IPS DF 6.9 (cell line): ENCODE data around the gene TRIP13.

Experiments used
- DNase-seq: peaks from one replicate; pipeline ENCODE4 v3.0.0-alpha.2; 2013; ENCODE audit warnings: low read depth, low spot score
- H3K27ac ChIP-seq: one replicate; pipeline ENCODE4 v1.5.1; 2013; ENCODE audit warnings: low read length, control low read depth
- H3K27me3 ChIP-seq: 2 replicates; pipeline ENCODE4 v1.6.1; 2013; ENCODE audit warnings: mild to moderate bottlenecking, low read length; ENCODE audit not compliant: control insufficient read depth, insufficient read depth
- H3K36me3 ChIP-seq: 2 replicates; pipeline ENCODE4 v1.6.1; 2013; ENCODE audit warnings: low read length; ENCODE audit not compliant: control insufficient read depth, insufficient read depth
- H3K4me1 ChIP-seq: 2 replicates; pipeline ENCODE4 v1.6.1; 2013; ENCODE audit warnings: low read length; ENCODE audit not compliant: control insufficient read depth, insufficient read depth
- H3K4me3 ChIP-seq: 2 replicates; pipeline ENCODE4 v1.5.1; 2013; ENCODE audit warnings: mild to moderate bottlenecking, low read length
- H3K9me3 ChIP-seq: 2 replicates; pipeline ENCODE4 v1.6.1; 2013; ENCODE audit warnings: low read length, inconsistent platforms; ENCODE audit not compliant: control insufficient read depth, insufficient read depth
- WGBS: extraction: QIAGEN DNeasy Blood & Tissue Kit; methylation state at CpG from one replicate; pipeline ENCODE4 v1.1.7; 2013; ENCODE audit warnings: mixed read lengths, missing lambda C conversion rate; ENCODE audit not compliant: insufficient read length, insufficient coverage; 5-methylcytosine and 5-hydroxymethylcytosine counted together

The TRIP13 gene

DNA sequence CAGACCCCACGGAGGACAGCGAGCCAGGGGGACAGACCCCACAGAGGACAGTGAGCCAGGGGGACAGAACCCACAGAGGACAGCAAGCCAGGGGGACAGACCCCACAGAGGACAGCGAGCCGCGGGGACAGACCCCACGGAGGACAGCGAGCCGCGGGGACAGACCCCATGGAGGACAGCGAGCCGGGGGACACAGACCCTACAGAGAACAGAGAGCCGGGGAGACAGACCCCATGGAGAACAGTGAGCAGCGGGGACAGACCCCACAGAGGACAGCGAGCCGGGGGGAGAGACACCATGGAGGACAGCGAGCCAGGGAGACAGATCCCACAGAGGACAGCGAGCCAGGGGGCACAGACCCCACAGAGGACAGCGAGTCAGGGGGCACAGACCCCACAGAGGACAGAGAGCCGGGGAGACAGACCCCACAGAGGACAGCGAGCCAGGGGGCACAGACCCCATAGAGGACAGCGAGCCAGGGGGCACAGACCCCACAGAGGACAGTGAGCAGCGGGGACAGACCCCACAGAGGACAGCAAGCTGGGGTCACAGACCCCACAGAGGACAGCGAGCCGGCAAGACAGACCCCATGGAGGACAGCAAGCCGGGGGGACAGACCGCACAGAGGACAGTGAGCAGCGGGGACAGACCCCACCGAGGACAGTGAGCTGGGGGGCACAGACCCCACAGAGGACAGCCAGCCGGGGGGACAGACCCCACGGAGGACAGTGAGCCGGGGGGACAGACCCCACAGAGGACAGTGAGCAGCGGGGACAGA lies 37.5 kb upstream of the TRIP13 start:
- no CpG with 5 or more reads among the region's 32 CpGs for WGBS
- no peak overlapping the region for H3K27ac ChIP-seq
- no peak for DNase-seq

DNA sequence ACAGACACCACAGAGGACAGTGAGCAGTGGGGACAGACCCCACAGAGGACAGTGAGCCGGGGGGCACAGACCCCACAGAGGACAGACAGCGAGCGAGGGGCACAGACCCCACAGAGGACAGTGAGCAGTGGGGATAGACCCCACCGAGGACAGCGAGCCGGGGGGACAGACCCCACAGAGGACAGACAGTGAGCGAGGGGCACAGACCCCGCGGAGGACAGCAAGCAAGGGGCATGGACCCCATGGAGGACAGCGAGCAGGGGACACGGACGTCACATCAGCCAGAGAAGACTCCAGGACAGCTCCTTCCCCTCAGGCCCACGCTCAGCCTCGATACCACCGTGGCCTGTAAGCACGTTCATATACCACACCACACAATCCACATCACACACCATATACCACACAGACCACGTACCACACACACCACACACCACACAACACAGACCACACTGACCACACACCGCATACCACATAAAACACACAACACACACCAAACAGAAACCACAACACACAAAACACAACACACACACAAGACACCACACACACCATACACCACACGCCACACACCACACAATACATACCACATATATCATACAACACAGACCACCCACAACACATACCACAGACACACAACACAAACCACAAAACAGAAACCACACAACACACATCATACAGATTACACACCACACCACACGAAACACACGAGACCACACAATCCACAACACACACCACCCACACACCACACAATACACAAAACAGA lies 36.7 kb upstream of the TRIP13 start:
- Histone ChIP-seq H3K36me3 (no peaks in the 10 kb centered on the region), H3K27me3 (no peaks in the 10 kb centered on the region), H3K9me3 (no peaks in the 10 kb centered on the region), H3K4me1 (no peaks in the 10 kb centered on the region), H3K4me3 (no peak overlapping the region), H3K27ac (no peak overlapping the region)
- WGBS, result 100% methylated on average over 4 of the region's 21 CpGs
- no peak for DNase-seq

More for the DNA sequence above, 37.5 kb upstream of the TRIP13 start:
- H3K27me3 ChIP-seq, result no peaks in the 10 kb centered on the region
- H3K9me3 ChIP-seq, result no peaks in the 10 kb centered on the region
- H3K4me3 ChIP-seq, result no peak overlapping the region
- no peaks in the 10 kb centered on the region for H3K36me3 ChIP-seq
- H3K4me1 ChIP-seq, result no peaks in the 10 kb centered on the region

DNA sequence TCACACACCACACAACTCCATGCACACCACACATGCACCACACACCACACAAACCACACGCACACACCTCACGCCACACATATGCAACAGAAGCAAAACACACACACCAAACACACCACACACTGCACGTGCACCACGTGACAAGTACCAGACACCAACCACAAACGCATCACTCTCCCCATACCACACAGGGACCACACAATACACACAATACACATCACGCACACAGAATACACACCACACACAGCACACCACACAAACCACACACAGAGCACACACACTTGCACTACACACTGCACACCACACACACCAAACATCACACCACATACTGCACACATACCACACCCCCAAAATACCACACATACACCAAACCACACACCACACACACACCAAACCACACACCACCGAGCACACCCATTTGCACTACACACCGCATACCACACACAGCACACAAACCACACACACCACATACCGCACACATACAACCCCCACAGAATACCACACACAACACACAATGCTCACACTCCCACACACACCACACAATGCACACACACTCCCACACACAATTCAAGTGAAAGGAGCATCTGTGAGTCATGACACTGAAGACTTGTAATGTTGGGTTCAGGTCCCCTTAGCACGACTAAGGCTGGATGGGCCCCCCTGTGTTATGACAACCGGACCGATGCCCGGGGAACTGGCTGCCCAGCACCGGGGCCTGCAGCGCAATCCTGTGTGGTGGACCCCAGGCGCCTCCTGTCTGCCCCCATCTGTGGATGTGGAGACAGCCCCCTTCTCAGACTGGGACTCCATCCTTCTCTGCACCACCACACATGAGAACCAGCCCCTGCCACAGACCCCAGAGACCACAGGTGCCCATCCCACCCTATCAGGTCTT lies 35.9 kb upstream of the TRIP13 start:
- Histone ChIP-seq H3K4me3 (no peak overlapping the region), H3K4me1 (no peaks in the 10 kb centered on the region), H3K27ac (no peak overlapping the region), H3K9me3 (no peaks in the 10 kb centered on the region), H3K36me3 (no peaks in the 10 kb centered on the region; the same call in 1 of the 2 replicates), H3K27me3 (no peaks in the 10 kb centered on the region)
- DNase-seq, result no peak
- WGBS, result 100% methylated on average over 9 of the region's 16 CpGs

DNA sequence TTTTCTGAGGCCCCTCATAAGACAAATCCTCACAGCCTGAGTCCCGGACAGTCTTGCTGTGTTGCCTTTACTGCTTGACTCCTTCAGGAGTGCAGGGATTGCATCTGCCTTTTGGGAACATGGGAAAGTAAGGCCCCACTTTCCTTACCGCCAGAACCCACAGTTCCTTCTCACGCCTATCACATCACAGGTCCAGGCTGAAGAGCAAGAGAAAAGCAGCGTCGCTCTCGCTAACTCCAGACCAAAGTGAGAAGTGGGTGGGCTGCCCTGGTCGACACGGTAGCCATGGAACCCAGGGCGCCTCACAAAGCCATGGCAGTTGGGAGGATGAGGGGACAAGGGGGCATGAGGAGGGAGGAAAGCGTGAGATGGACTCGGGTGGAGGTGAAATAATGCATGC lies 34.0 kb upstream of the TRIP13 start:
- no peaks in the 10 kb centered on the region for H3K9me3 ChIP-seq
- no peak overlapping the region for H3K4me3 ChIP-seq
- no peaks in the 10 kb centered on the region for H3K27me3 ChIP-seq
- peaks cover 14% of the 10 kb centered on the region for H3K36me3 ChIP-seq
- H3K4me1 ChIP-seq, result no peaks in the 10 kb centered on the region
- H3K27ac ChIP-seq, result no peak overlapping the region
- DNase-seq, result no peak
- WGBS, result no CpG with 5 or more reads among the region's 11 CpGs

DNA sequence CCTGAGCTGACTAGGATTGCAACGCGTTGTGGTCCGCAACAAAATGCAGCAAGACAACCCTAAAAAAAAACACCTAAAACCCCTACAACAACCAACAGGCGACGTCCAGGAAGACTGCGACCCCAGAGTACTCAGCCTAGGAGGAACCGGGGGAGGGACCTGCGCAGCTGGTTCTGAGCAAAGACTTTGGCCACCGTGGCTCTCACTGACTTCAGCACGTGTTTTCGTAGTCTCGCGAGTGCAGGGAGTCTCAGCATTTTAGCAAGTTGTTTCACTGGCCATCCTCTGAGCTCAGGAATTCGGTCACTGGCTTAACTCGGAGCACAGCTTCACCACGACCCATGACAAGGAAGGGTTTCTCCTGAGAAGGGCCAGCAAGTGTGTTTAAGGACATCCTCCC lies 33.3 kb upstream of the TRIP13 start:
- Histone ChIP-seq H3K9me3 (no peaks in the 10 kb centered on the region), H3K4me3 (no peak overlapping the region), H3K36me3 (peaks cover 19% of the 10 kb centered on the region), H3K27me3 (no peaks in the 10 kb centered on the region), H3K27ac (no peak overlapping the region), H3K4me1 (no peaks in the 10 kb centered on the region)
- WGBS, result no CpG with 5 or more reads among the region's 16 CpGs
- no peak for DNase-seq

DNA sequence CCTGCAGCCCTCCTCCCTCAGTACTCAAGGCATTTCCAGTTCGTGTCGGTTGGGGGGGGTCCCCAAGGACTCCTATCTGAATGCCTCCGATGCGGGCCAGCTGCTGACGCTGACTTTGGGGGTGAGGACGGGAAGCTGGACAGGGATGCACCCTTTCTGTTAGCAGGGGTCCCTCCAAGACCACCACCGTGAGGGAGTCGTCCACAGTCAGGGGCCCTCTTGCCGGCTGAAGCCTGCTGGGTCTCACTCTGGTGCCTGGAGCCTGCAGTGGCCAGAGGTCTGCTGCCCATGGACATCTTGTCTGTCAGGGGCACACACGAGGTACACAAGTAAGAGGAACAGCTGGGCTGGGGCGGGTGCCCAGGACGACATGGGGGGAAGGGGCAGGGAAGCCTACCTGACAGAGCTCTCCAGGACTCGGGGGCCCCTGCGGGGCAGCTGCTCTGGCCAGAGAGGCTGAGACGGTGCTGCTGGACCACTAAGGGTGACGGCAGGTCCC lies 32.8 kb upstream of the TRIP13 start:
- DNase-seq, result no peak
- Histone ChIP-seq H3K4me1 (no peaks in the 10 kb centered on the region), H3K9me3 (no peaks in the 10 kb centered on the region), H3K36me3 (peaks cover 23% of the 10 kb centered on the region), H3K4me3 (no peak overlapping the region), H3K27ac (no peak overlapping the region), H3K27me3 (no peaks in the 10 kb centered on the region)
- WGBS, result no CpG with 5 or more reads among the region's 16 CpGs

DNA sequence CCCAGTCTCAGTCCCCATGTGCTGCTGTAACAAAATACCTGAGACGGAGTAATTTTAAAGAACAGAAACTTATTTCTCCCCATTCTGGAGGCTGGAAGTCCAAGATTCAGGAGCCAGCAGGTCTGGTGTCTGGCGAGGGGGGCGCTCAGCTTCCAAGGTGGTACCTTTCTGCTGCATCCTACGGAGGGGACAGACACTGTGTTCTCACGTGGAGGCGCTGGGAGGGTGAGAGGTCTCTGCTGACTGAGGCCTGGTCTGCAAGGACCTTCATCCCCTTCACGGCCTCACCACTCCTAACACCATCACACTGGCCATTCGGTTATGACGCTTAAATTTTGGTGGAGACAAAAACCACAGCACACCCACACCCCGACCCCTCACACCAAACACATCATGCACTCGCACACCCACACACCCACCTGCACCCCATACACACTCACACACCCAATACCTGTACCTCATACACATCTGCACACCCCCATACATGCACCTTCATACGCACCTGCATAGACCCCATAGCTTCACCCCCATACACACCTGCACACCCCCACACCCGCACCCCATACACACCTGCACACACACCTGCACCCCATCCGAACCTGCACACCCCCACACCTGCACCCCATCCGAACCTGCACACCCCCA lies 32.1 kb upstream of the TRIP13 start:
- no peak overlapping the region for H3K4me3 ChIP-seq
- no peak for DNase-seq
- 100% methylated on average over 2 of the region's 15 CpGs for WGBS
- H3K27ac ChIP-seq, result no peak overlapping the region
- H3K9me3 ChIP-seq, result no peaks in the 10 kb centered on the region
- H3K36me3 ChIP-seq, result peaks cover 31% of the 10 kb centered on the region
- no peaks in the 10 kb centered on the region for H3K4me1 ChIP-seq
- no peaks in the 10 kb centered on the region for H3K27me3 ChIP-seq

DNA sequence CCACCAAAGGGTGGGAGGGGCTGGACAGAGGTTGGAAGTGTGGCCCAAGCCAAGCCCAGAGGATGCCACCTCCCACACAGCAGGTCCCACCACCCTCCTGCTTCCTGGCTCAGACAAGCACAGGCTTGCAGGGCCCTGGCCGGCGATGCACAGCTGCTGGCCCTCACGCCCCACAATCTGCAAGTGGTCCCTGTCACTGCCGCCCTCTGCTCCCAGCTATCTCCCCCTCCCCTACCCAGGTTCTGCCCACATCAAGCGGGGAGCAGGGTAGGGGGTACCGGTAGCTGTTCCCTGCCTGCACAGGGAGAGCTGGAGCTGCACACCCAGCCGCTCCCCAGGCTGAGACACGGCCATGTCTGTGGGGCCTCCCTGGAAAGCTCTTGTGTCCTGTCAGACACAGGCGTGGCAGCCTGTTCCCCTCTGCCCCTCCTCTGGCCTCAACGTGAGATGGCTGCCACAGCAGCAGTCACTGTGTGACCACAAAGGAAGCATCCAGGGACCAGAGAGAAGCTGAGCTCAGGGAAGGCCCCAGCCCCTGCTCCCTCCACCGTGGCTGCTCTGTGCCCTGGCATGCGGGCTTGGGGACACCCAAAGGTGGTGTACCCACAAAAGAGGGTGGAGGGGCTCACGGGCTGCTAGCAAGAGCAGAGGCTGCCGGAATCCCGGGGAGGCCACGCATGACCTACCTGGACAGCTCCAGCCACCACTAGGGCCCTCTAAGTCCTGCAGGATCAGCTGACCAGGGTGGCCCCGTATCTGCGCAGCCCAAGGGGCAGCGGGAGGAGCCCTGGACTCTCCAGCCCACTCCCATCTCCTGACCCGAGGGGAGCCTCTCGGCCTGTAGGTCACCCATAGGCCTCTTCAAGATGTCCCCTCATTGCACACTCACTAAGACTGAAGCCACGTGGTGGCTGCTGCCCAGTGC lies 31.0 kb upstream of the TRIP13 start:
- no peaks in the 10 kb centered on the region for H3K27me3 ChIP-seq
- peaks cover 31% of the 10 kb centered on the region for H3K36me3 ChIP-seq
- no CpG with 5 or more reads among the region's 22 CpGs for WGBS
- no peak overlapping the region for H3K4me3 ChIP-seq
- no peak for DNase-seq
- H3K4me1 ChIP-seq, result no peaks in the 10 kb centered on the region
- H3K9me3 ChIP-seq, result no peaks in the 10 kb centered on the region
- H3K27ac ChIP-seq, result no peak overlapping the region
